Measurements from ENCODE around the gene WRAP73. TPM values are rescaled to one million over a fixed set of nuclear protein-coding genes. Genes with fewer than 3 reads are reported as not detected.

WRAP73 gene
- total RNA-seq, 1 experiment from 2014 or later: 25.3 TPM

DNA sequence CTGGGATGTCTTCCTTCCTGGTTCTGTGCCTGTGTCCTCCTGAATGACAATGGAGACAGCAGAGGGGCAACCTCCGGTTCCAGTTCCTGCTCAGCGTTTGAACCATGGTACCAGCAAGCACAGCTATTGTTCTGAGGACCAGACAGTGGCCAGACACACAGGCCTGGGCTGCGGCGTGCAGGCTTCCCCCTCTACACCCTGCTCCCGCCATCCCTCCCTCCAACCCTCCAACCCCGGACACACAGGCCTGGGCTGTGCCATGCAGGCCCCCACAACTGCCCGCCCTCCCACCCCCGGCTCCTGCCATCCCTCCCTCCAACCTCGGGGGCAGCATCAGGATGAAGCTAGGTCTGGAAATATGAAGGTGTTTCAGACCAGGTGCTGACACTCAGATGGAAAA, 33.0 kb downstream of the WRAP73 start:
- TF ChIP-seq, protein P1, sequence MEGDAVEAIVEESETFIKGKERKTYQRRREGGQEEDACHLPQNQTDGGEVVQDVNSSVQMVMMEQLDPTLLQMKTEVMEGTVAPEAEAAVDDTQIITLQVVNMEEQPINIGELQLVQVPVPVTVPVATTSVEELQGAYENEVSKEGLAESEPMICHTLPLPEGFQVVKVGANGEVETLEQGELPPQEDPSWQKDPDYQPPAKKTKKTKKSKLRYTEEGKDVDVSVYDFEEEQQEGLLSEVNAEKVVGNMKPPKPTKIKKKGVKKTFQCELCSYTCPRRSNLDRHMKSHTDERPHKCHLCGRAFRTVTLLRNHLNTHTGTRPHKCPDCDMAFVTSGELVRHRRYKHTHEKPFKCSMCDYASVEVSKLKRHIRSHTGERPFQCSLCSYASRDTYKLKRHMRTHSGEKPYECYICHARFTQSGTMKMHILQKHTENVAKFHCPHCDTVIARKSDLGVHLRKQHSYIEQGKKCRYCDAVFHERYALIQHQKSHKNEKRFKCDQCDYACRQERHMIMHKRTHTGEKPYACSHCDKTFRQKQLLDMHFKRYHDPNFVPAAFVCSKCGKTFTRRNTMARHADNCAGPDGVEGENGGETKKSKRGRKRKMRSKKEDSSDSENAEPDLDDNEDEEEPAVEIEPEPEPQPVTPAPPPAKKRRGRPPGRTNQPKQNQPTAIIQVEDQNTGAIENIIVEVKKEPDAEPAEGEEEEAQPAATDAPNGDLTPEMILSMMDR (IDR thresholded peaks at IDR 0.05; ENCODE audit: unreplicated experiment): no peak
- no TSS peak for BruUV-seq (replicated peaks)
- Mint-ChIP-seq H3K4me1 (ENCODE audit: insufficient read depth, unreplicated experiment) (peaks cover 17% of the 10 kb centered on the region), H3K27me3 (ENCODE audit: insufficient read depth, unreplicated experiment) (no peaks in the 10 kb centered on the region), H3K4me3 (ENCODE audit: unreplicated experiment) (no peak overlapping the region), H3K9me3 (ENCODE audit: unreplicated experiment) (no peaks in the 10 kb centered on the region), H3K27ac (ENCODE audit: low read depth, unreplicated experiment) (no peak overlapping the region), H3K36me3 (ENCODE audit: insufficient read depth, unreplicated experiment) (no peaks in the 10 kb centered on the region)
- no peak for DNase-seq (ENCODE audit: unreplicated experiment)
- ChIA-PET CTCF (interaction anchor here (0.6 to 1.3 kb wide), 7 partner anchors 40 to 1597 kb away, joined by 3 to 12 read pairs (median 5); no protein-coding TSS in a partner anchor), POLR2A (no interaction called here)
- intact Hi-C loops (cut with micrococcal nuclease): no loop called here

- Mint-ChIP-seq H3K27me3 (ENCODE audit: insufficient read depth, unreplicated experiment) (no peaks in the 10 kb centered on the region), H3K27ac (ENCODE audit: low read depth, unreplicated experiment) (no peak overlapping the region), H3K4me3 (ENCODE audit: unreplicated experiment) (no peak overlapping the region), H3K36me3 (ENCODE audit: insufficient read depth, unreplicated experiment) (no peaks in the 10 kb centered on the region), H3K4me1 (ENCODE audit: insufficient read depth, unreplicated experiment) (peaks cover 11% of the 10 kb centered on the region), H3K9me3 (ENCODE audit: unreplicated experiment) (no peaks in the 10 kb centered on the region)
- TF ChIP-seq, protein P1 (IDR thresholded peaks at IDR 0.05; ENCODE audit: unreplicated experiment): peak; percentile 79
- DNase-seq (ENCODE audit: unreplicated experiment): peak; percentile 39
- ChIA-PET CTCF (interaction anchor here (0.6 to 2.2 kb wide), 27 partner anchors 15 to 807 kb away, joined by 3 to 25 read pairs (median 4); no protein-coding TSS in a partner anchor), POLR2A (no interaction called here)
- BruUV-seq (replicated peaks): no TSS peak
- intact Hi-C loops (cut with micrococcal nuclease): loop anchor here (1.0 kb wide), 2 partner anchors 50 to 124 kb away; no protein-coding TSS in a partner anchor
Observed at GRCh38 chr1:3614755-3615742, 34.9 kb downstream of the WRAP73 start.

- Mint-ChIP-seq H3K27ac (ENCODE audit: low read depth, unreplicated experiment) (no peak overlapping the region), H3K9me3 (ENCODE audit: unreplicated experiment) (no peaks in the 10 kb centered on the region), H3K4me3 (ENCODE audit: unreplicated experiment) (no peak overlapping the region), H3K36me3 (ENCODE audit: insufficient read depth, unreplicated experiment) (no peaks in the 10 kb centered on the region), H3K4me1 (ENCODE audit: insufficient read depth, unreplicated experiment) (peaks cover 11% of the 10 kb centered on the region), H3K27me3 (ENCODE audit: insufficient read depth, unreplicated experiment) (no peaks in the 10 kb centered on the region)
- TF ChIP-seq, protein P1 (IDR thresholded peaks at IDR 0.05; ENCODE audit: unreplicated experiment): no peak
- intact Hi-C loops (cut with micrococcal nuclease): no loop called here
- CTCF ChIA-PET: interaction anchor here (0.6 kb wide), 2 partner anchors 11 to 108 kb away, joined by 3 read pairs; no protein-coding TSS in a partner anchor
- BruUV-seq (replicated peaks): no TSS peak
- no peak for DNase-seq (ENCODE audit: unreplicated experiment)
- POLR2A ChIA-PET: no interaction called here
Observed at GRCh38 chr1:3612123-3612522, 37.8 kb downstream of the WRAP73 start.
